Measurements from ENCODE around the gene ATP5F1C.

ATP5F1C gene

GRCh38 chr10:7834262-7834661 is 46.3 kb downstream of the ATP5F1C start:
- no peak overlapping the region for H3K4me3 ChIP-seq (ENCODE audit: low read depth, low read length)
- no peak for TF ChIP-seq CTCF (IDR thresholded peaks at IDR 0.05; ENCODE audit: low read depth, low read length)
- no peaks in the 10 kb centered on the region for H3K27me3 ChIP-seq (ENCODE audit: insufficient read depth, low read depth, severe bottlenecking)
- no peaks in the 10 kb centered on the region for H3K9me3 ChIP-seq (ENCODE audit: severe bottlenecking)
- DNase-seq = no peak
- no peaks in the 10 kb centered on the region for H3K36me3 ChIP-seq
- H3K27ac ChIP-seq = no peak overlapping the region

GRCh38 chr10:7836571-7836970 is 48.6 kb downstream of the ATP5F1C start:
- no peak for TF ChIP-seq CTCF (IDR thresholded peaks at IDR 0.05; ENCODE audit: low read depth, low read length)

DNA sequence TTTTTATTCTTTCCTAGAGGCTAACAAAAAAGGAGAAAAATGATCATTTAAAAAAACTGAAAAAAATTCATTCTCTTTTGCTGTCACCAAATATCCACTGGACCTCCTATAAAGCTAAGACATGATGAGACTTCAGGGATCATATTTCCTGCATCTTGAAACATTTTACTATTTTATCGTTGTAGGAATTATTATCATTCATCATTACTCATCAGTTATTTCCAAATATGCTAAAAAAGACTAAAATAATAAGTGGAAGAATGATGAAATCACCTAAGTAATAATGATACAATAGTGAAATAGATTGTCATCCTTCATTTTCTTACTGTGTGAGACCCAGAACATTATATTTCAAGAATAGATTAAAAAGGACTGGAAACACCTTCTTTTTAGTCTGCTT is 58.6 kb downstream of the ATP5F1C start:
- no peak for TF ChIP-seq CTCF (IDR thresholded peaks at IDR 0.05; ENCODE audit: low read depth, low read length)
- Histone ChIP-seq H3K9me3 (ENCODE audit: severe bottlenecking) (no peaks in the 10 kb centered on the region), H3K4me3 (ENCODE audit: low read depth, low read length) (no peak overlapping the region), H3K27me3 (ENCODE audit: insufficient read depth, low read depth, severe bottlenecking) (no peaks in the 10 kb centered on the region), H3K27ac (no peak overlapping the region), H3K36me3 (no peaks in the 10 kb centered on the region)
- no peak for DNase-seq

More at GRCh38 chr10:7836571-7836970, 48.6 kb downstream of the ATP5F1C start:
- no peak for DNase-seq
- no peaks in the 10 kb centered on the region for H3K27me3 ChIP-seq (ENCODE audit: insufficient read depth, low read depth, severe bottlenecking)
- H3K36me3 ChIP-seq = no peaks in the 10 kb centered on the region
- no peak overlapping the region for H3K27ac ChIP-seq
- no peak overlapping the region for H3K4me3 ChIP-seq (ENCODE audit: low read depth, low read length)
- no peaks in the 10 kb centered on the region for H3K9me3 ChIP-seq (ENCODE audit: severe bottlenecking)

GRCh38 chr10:7853226-7853842 is 65.4 kb downstream of the ATP5F1C start:
- Histone ChIP-seq H3K9me3 (ENCODE audit: severe bottlenecking) (no peaks in the 10 kb centered on the region), H3K4me3 (ENCODE audit: low read depth, low read length) (no peak overlapping the region), H3K36me3 (no peaks in the 10 kb centered on the region), H3K27ac (no peak overlapping the region), H3K27me3 (ENCODE audit: insufficient read depth, low read depth, severe bottlenecking) (no peaks in the 10 kb centered on the region)
- no peak for DNase-seq
- TF ChIP-seq CTCF (IDR thresholded peaks at IDR 0.05; ENCODE audit: low read depth, low read length) = no peak

DNA sequence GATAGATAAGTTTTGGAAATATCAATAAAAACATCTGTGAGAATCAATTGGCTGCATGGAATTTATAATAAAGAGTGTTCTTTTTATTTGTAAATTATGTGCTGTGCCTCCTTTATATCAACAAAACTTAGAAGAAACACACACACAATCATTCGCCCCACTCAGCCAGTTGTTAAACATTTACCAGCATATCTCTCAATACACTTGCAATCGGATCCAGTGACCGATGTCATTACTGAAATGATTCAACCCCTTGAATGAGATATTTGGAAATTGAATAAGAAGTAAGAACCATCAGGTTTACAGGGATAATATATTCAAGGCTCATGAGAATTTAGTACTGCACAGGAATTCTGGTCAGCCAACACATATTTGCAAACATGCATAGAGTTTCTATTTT is 65.9 kb downstream of the ATP5F1C start:
- TF ChIP-seq CTCF (IDR thresholded peaks at IDR 0.05; ENCODE audit: low read depth, low read length) = no peak
- no peak overlapping the region for H3K27ac ChIP-seq
- no peaks in the 10 kb centered on the region for H3K9me3 ChIP-seq (ENCODE audit: severe bottlenecking)

GRCh38 chr10:7855205-7855604 is 67.2 kb downstream of the ATP5F1C start:
- Histone ChIP-seq H3K9me3 (ENCODE audit: severe bottlenecking) (no peaks in the 10 kb centered on the region), H3K4me3 (ENCODE audit: low read depth, low read length) (no peak overlapping the region), H3K27me3 (ENCODE audit: insufficient read depth, low read depth, severe bottlenecking) (no peaks in the 10 kb centered on the region), H3K36me3 (no peaks in the 10 kb centered on the region), H3K27ac (no peak overlapping the region)
- DNase-seq = no peak
- TF ChIP-seq CTCF (IDR thresholded peaks at IDR 0.05; ENCODE audit: low read depth, low read length) = no peak

More for the DNA sequence above, 65.9 kb downstream of the ATP5F1C start:
- H3K4me3 ChIP-seq (ENCODE audit: low read depth, low read length) = no peak overlapping the region
- no peaks in the 10 kb centered on the region for H3K27me3 ChIP-seq (ENCODE audit: insufficient read depth, low read depth, severe bottlenecking)
- no peak for DNase-seq
- H3K36me3 ChIP-seq = no peaks in the 10 kb centered on the region
